Transverse colon (tissue), 3 donors: ENCODE results near the gene PIK3C2G.

ENCODE experiments used
- POLR2A ChIP-seq: fragments of 450-650 bp; IDR thresholded peaks from one replicate; pipeline ENCODE4 v1.6.1; 2016; ENCODE audit warnings: antibody characterized with exemption, mild to moderate bottlenecking, moderate library complexity
- TF ChIP-seq, protein P1 (sequence below), 5 experiments: fragments of 200-600 bp in 3 of 5; fragments of 450-650 bp in 2 of 5; sonication (generic) in 3 of 5; IDR thresholded peaks; 1 replicate in 2 of 5; 2 replicates in 3 of 5; pipeline ENCODE4 v1.5.1; 2016 to 2017; ENCODE audit warnings: antibody characterized with exemption in 5 of 5, inconsistent platforms in 3 of 5, mild to moderate bottlenecking in 2 of 5, moderate library complexity in 1 of 5

DNA sequence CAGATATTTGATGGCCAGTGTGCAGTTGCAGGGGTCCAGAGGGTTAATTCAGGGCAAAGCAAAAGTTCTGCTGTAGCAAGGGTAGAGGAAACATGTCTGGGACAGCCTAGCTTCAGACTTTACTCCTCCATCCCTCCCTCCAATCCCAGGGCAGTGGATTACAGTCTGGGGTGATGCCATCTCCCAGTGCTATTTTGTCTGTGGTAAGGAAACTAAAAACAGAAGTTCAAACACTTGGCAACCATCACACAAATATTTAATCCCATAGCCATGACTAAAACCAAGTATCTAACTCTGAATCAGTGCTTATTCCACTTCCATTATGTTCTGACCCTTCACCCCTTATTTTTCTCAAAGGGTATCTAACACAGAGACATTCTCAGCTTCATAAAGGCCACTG, 61.8 kb downstream of the PIK3C2G start:
- TF ChIP-seq, protein P1, sequence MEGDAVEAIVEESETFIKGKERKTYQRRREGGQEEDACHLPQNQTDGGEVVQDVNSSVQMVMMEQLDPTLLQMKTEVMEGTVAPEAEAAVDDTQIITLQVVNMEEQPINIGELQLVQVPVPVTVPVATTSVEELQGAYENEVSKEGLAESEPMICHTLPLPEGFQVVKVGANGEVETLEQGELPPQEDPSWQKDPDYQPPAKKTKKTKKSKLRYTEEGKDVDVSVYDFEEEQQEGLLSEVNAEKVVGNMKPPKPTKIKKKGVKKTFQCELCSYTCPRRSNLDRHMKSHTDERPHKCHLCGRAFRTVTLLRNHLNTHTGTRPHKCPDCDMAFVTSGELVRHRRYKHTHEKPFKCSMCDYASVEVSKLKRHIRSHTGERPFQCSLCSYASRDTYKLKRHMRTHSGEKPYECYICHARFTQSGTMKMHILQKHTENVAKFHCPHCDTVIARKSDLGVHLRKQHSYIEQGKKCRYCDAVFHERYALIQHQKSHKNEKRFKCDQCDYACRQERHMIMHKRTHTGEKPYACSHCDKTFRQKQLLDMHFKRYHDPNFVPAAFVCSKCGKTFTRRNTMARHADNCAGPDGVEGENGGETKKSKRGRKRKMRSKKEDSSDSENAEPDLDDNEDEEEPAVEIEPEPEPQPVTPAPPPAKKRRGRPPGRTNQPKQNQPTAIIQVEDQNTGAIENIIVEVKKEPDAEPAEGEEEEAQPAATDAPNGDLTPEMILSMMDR (IDR thresholded peaks at IDR 0.05) = no peak
- TF ChIP-seq POLR2A = no peak
